ENCODE data around the gene GLIS1.

GLIS1 gene

DNA sequence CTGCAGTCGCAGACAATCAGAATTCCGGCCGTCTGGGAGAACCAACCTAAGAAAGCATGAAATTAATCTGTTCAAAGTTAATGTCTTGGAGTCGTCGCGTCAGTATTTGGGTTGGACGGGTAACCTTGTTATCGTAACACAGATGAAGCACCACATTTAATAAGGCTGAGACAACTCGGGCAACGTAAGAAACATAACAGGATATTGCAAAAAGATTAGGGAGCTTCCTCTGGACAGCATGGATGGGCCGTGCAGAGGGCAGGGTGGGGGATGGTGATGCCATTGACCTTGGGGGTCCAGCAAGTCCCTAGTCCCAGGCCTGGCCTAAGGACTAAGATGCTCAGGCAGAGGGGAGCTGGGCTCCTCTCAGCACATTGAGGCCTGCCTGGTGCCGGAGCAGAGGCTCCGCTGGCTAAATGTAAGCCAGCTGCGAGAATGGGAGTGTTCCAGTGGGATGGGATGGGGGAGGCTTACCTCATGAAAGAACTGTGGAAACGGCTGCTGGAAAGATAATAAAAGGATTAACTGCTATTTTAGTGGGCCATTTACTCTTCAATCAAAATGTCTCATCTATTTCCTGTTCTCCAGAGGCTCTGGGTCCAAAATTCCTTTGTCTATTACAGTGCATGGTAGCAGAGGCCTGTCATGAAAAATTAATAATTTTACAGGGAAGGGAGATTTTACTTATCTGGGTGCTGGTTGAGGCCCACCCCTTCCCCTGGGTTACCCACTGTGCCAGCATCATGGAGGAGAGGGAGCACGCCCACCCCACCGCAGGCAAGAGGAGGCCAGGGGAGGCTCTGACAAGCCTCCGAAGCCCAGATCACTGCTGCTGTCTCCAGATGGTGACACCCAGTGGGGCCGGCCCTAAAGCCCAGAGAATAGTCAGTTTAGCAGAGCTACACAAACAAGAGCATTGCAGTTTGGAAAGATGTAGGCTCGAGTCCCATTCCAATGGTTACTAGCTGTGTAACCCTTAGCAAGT is 148.1 kb downstream of the GLIS1 start:
- TF ChIP-seq GATA3 (IDR thresholded peaks at IDR 0.05; ENCODE audit: low read depth, low read length): no peak
- TF ChIP-seq GATA2 (IDR thresholded peaks at IDR 0.05; ENCODE audit: low read depth, low read length): no peak

DNA sequence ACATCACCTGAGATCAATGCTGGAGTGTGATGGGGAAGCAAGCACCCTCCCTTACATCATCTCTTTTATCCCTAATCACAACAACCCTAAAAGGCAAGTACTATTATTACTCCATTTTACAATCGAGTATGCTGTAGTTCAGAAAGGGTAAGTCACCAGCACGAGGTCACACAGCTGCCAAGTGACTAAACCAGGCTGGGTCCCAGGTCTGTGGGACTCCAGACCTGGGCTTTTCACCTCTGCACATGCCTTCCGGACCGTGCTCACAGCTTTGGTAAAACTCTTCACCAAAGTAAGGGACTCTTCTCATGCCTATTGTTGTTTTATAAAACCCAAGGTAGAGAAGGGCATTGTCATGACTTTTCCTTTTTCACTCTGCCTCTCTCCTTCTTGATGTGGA is 148.9 kb downstream of the GLIS1 start:
- TF ChIP-seq GATA3 (IDR thresholded peaks at IDR 0.05; ENCODE audit: low read depth, low read length) (no peak), GATA2 (IDR thresholded peaks at IDR 0.05; ENCODE audit: low read depth, low read length) (no peak)

DNA sequence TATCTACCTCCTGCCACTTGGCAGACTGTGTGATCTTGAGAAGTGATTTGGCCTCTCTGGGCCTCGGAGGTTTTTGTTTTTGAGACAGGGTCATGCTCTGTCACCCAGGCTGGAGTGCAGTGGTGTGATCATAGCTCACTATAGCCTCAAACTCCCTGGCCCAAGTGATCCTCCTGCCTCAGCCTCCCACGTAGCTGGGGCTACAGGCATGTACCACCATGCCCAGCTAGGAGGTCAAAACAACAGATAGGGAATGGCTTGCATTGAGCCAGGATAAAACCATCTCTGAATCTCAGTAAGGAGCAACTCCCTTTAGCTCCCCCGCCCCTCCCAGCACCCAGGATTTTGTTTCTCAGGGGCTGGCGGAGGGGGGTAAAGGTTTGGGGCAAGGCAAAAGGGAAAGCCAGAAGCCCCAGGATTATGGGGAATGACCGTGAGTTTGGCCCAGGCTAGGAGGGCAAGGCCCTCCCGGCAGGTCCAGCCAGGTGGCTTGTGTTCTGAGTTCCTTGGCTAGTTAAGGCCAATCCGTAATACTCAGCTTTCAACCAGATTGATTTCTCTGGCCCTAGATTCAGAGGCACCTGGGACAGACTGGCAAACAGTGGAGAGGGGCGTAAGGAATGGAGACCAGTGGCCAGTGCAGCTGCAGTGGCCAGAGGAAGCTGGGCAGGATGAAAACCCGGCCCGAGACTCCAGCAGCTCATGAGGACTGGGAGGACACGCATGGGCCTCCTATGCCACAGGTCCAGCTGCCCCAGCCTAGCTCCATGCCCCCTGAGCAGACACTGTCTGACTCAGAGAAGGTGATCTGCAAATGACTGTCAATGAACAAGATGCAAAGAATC is 149.7 kb downstream of the GLIS1 start:
- TF ChIP-seq GATA3 (IDR thresholded peaks at IDR 0.05; ENCODE audit: low read depth, low read length) (no peak), GATA2 (IDR thresholded peaks at IDR 0.05; ENCODE audit: low read depth, low read length) (no peak)

DNA sequence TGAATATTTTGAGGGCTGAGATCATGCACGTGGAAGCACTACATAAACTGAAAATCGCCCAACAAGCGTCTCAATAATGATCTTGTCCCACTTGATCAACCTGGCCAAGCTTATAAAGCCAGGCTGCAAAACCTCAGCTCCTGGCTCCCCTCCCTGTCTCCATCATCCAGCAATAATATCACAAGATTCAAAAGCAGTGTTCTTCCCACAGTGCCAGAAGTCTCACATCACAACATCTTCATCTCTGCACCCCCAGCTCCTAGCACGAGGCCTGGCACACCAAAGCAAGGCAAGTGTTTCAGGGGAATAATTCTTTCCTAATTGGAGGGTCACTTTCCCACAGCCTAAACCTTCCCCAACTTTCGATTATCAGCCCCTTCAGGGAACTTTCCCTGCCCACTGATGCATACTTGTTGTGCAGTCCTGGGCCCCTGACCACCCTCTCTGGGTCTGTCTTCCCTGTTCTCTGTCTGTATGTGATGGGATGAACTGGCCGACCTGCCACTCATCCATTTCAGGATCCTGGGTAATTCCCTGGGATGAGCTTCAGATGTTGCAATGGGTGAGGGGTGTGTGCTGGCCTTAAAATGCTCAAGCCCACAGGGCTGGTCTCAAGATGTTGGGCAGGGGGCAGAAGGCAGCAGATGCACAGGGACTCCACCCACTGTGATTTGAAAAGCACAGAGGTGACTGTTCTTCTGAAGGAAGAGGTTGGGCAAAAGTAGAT is 150.7 kb downstream of the GLIS1 start:
- TF ChIP-seq GATA2 (IDR thresholded peaks at IDR 0.05; ENCODE audit: low read depth, low read length): no peak

DNA sequence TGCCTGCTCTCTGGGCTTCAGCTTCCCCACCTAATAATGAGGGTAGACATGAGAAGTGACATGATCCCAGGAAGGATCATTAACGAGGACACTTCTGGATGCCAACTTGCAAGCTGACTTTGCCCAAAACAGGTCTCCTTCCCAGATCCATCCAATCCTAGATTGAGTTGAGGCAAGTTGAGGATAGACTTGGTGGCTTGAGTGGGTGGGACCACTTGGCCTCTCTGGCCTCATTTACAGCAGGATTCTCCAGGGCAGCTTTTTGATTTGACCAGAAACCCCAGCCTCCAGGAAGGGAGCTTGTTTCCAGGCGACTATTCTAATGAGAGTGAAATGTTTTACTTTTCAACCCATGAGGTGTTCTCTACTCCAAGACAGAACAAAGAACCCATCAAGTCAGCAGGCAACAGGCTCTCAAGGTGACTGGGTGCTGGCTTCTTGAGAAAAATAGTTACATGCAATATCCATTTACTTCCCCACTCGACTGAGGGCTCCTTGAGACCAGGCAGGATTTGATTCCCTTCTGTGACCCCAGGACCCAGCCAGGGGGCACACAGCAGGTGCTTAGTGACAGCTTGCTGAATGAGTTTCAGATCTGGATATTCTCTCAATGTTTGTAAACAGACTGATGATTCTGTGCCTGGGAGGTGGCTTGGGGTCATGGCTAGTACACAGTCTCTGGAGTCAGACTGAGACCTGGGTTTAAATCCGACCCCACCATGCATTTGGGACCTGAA is 151.5 kb downstream of the GLIS1 start:
- no peak for TF ChIP-seq GATA2 (IDR thresholded peaks at IDR 0.05; ENCODE audit: low read depth, low read length)
- no peak for TF ChIP-seq GATA3 (IDR thresholded peaks at IDR 0.05; ENCODE audit: low read depth, low read length)

DNA sequence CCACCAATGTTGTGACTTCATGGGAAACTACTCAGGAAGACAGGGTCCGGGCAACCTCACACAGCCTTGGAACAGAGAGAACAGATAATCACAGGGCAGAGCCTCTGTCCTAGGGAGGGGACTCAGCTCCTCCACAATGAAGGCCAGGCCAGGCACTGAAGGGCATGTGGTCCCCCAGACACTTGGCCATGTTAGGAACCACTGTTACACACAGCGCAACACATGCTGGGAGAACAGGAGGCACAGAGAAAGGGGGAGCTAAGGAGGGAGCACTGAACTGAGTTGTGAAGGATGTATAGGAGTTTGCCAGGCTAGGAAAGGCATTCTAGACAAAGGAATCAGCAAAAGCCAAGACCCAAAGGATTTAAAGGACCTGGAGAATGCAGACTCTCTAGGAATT is 152.2 kb downstream of the GLIS1 start:
- TF ChIP-seq GATA2 (IDR thresholded peaks at IDR 0.05; ENCODE audit: low read depth, low read length) (no peak), GATA3 (IDR thresholded peaks at IDR 0.05; ENCODE audit: low read depth, low read length) (no peak)

DNA sequence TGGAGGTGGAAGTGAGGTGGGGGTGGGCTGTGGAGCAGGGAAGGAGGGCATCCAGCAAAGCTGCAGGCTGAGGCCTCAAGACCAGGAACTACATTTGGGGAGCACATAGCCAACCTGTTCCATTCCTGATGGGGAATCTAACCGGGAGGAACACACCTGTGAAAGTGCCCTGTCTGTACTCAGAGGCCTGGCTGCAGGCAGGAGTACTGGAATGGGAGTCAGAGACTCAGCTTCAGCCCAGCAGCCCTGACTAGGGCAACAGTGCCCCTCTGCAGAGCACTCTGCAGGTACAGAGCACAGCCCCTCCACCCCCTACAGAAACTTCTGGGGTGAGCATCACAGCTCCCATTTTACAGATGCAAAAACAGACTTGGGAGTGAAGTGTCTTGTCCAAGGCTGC is 153.4 kb downstream of the GLIS1 start:
- TF ChIP-seq GATA2 (IDR thresholded peaks at IDR 0.05; ENCODE audit: low read depth, low read length): no peak
- no peak for TF ChIP-seq GATA3 (IDR thresholded peaks at IDR 0.05; ENCODE audit: low read depth, low read length)

DNA sequence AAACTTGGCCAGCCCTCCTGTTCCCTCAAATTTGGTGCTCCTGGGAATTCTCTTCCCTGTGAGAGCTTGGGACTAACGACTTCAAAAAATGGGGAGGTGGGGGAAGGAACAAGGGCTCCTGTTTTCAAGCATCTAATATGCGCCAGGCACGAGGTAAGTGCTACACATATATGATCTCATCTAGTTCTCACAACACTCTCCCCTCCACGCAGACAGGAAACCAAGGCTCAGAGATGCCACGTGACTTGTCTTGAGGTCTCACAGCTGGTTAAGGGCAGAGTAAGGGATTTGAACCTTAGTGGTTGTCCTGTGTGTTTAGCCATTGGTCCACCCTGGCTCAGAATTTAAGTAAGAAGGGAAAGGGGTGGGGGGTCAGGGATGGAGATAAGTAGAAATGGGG is 153.8 kb downstream of the GLIS1 start:
- TF ChIP-seq GATA2 (IDR thresholded peaks at IDR 0.05; ENCODE audit: low read depth, low read length) (no peak), GATA3 (IDR thresholded peaks at IDR 0.05; ENCODE audit: low read depth, low read length) (no peak)

DNA sequence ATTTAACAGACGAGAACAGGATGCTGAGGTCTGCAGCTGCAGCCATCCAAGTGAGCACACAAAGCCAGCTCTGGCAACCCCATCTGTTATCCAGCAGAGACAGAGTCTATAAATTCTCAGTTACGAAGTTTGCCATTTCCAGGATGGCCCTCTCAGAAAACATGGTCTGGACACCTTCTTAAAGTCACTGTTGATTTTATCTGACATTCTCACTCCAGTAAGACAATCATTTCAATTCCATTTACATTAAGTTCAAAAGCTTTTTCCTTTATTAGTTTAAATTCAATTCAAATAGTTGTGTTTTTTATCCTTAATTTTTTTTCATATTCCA is 154.2 kb downstream of the GLIS1 start:
- TF ChIP-seq GATA3 (IDR thresholded peaks at IDR 0.05; ENCODE audit: low read depth, low read length) (no peak), GATA2 (IDR thresholded peaks at IDR 0.05; ENCODE audit: low read depth, low read length) (0 out of 2 replicates have a peak, but pooled peaks have one; percentile 27)

DNA sequence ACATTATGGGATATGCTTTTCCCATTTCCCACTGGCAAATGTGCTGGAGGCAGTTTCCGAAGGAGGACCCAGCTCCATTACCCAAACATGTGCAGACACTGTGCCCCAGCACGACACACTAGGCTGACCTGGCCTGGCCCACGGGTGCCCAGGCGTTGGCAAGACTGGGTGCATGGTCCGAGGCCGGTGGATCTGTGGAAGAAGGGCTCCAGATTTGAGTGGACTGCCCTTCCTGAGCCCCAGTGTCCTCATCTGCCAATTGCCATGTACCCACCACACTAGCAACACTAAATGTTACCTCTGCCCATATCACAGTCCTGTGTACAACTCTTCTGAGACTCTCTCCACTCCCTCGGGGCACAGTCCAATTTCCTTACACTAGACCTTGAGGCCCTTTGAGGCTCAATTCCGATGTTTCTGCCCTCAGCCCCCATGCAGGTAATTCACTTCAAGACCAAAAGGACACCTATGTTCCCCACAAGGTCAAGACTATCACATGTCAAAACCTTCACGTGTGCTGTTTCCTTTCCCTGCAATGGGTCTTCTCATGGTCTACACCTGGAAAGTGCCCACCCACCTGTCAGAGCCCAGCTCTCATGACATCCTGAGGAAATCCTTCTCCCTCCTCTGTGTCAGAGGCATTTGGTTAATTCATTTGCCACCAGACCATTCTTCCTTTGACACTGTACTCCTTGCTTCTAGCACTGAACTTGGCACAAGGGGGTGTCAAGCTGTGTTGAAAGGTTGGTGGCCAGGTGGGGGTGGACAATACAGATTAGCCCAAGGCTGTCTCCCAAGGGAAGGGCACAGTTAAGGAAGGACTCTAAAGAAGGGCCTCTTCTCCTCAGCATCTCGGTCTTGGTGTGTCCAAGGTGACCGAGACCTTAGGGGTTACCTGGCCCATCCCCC is 154.8 kb downstream of the GLIS1 start:
- TF ChIP-seq GATA3 (IDR thresholded peaks at IDR 0.05; ENCODE audit: low read depth, low read length) (no peak), GATA2 (IDR thresholded peaks at IDR 0.05; ENCODE audit: low read depth, low read length) (no peak)

DNA sequence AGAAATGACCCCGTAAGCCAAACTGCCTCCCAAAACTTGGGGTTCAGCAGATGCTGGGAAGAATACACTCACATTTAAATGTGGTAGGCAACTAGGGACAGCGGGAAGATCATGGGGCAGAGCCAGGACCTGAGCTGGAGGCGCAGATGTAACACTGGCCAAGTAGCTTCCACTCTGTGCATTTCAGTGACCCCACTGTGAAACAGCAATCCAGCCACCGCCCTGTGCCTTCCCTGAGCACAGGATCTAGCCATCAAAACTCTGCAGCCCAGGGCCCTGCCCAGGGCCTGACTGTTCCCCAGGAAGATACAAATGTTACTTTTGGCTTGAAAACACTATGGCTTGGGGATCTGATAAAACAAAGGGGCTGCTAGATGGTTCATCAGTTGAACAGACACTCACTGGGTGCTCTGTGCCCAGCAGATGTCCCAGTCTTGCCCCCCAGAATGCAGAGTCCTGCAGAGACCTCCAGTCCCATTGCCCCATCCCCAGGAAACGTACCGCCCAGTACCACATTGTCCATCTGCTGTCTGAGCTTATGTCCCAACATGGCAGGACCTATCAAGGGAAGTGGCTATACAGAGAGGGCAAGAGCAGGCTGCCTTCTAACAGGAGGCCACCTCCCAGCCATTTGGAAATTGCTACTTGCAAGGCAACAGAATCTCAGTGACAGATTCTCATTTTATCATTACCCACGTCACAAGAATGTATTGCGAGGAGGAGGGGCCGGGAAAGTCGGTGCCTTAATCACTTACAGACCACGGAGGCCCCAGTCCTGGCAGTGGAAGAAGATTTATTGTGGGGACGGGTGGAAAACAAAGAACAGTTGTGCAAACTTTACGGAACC is 155.7 kb downstream of the GLIS1 start:
- no peak for TF ChIP-seq GATA3 (IDR thresholded peaks at IDR 0.05; ENCODE audit: low read depth, low read length)
- TF ChIP-seq GATA2 (IDR thresholded peaks at IDR 0.05; ENCODE audit: low read depth, low read length): no peak

Data from SH-SY5Y (cell line).